K562 (cell line): ENCODE results near the gene FKBP2. TPM values are rescaled to one million over a fixed set of nuclear protein-coding genes. Genes with fewer than 3 reads are reported as not detected.

Experiments
- ARHGAP35 ChIP-seq: fragments of 450-650 bp; IDR thresholded peaks from 2 replicates; pipeline ENCODE4 v1.6.1; 2018; ENCODE audit not compliant: partially characterized antibody
- CEBPB ChIP-seq: fragments of 450-650 bp; IDR thresholded peaks from 2 replicates; pipeline ENCODE4 v1.6.1; 2016; ENCODE audit warnings: missing genetic modification characterization, missing compliant biosample characterization
- HDAC1 ChIP-seq, 2 experiments: fragments of 450-650 bp; IDR thresholded peaks; 2 replicates each; pipeline ENCODE4 v1.6.1; 2016 to 2017; ENCODE audit warnings: inconsistent platforms in 1 of 2, mild to moderate bottlenecking in 1 of 2, moderate library complexity in 1 of 2
- HDAC2 ChIP-seq: fragments of 450-650 bp; IDR thresholded peaks from 2 replicates; pipeline ENCODE4 v1.6.1; 2016; ENCODE audit warnings: mild to moderate bottlenecking
- ILK ChIP-seq: fragments of 450-650 bp; IDR thresholded peaks from 2 replicates; pipeline ENCODE4 v1.6.1; 2016; ENCODE audit warnings: missing genetic modification characterization, low read depth, mild to moderate bottlenecking, missing compliant biosample characterization, moderate library complexity, borderline replicate concordance
- NFXL1 ChIP-seq: fragments of 450-650 bp; formaldehyde crosslinking; IDR thresholded peaks from 2 replicates; pipeline ENCODE4 v1.4.0; 2021; ENCODE audit warnings: mild to moderate bottlenecking
- PCBP1 ChIP-seq: fragments of 200-400 bp; formaldehyde crosslinking; IDR thresholded peaks from 2 replicates; pipeline ENCODE4 v1.6.1; 2018; ENCODE audit warnings: mild to moderate bottlenecking, low read depth, low read length; ENCODE audit not compliant: poor library complexity, severe bottlenecking
- POLR2A ChIP-seq: fragments of 450-650 bp; conservative IDR thresholded peaks from 2 replicates; pipeline ENCODE4 v1.6.1; 2016
- PREB ChIP-seq: sonication (generic); formaldehyde crosslinking; IDR thresholded peaks from 2 replicates; pipeline ENCODE4 v1.8.1; 2023; ENCODE audit warnings: mild to moderate bottlenecking, missing genetic modification reagents
- TAF1 ChIP-seq: IDR thresholded peaks from 2 replicates; pipeline ENCODE4 v1.6.1; 2011; ENCODE audit warnings: mild to moderate bottlenecking, low read length, moderate library complexity; ENCODE audit not compliant: insufficient read depth, control insufficient read depth, severe bottlenecking; ENCODE audit errors: extremely low read depth
- TAL1 ChIP-seq: fragments of 450-650 bp; IDR thresholded peaks from 2 replicates; pipeline ENCODE4 v1.6.1; 2016; ENCODE audit warnings: mild to moderate bottlenecking
- TCF3 ChIP-seq: sonication (generic); formaldehyde crosslinking; IDR thresholded peaks from 2 replicates; pipeline ENCODE4 v1.4.0; 2020; ENCODE audit warnings: mild to moderate bottlenecking, missing genetic modification reagents
- TGIF2 ChIP-seq: sonication (generic); formaldehyde crosslinking; IDR thresholded peaks from 2 replicates; pipeline ENCODE4 v1.8.1; 2022; ENCODE audit warnings: mild to moderate bottlenecking, missing genetic modification reagents, moderate library complexity
- ZBTB2 ChIP-seq: fragments of 450-650 bp; IDR thresholded peaks from 2 replicates; pipeline ENCODE4 v1.6.1; 2016; ENCODE audit warnings: antibody characterized with exemption
- ZNF668 ChIP-seq: fragments of 250-450 bp; sonication (Bioruptor Pico); IDR thresholded peaks from 2 replicates; pipeline ENCODE4 v1.8.0; 2022; ENCODE audit warnings: mild to moderate bottlenecking, inconsistent platforms
- ZNF778 ChIP-seq: fragments of 450-650 bp; formaldehyde crosslinking; IDR thresholded peaks from 2 replicates; pipeline ENCODE4 v1.4.0; 2020; ENCODE audit warnings: mild to moderate bottlenecking, moderate library complexity
- polyA plus RNA-seq, 8 experiments: library from polyadenylated mRNA; depleted of rRNA in 4 of 8; stranded (reverse) in 5 of 8; unstranded in 3 of 8; fragments of >200 nt; fragmentation: Nextera tagmentation in 2 of 8; fragmentation: Illumina TruSeq in 1 of 8; extraction: Ambion mirVana in 2 of 8; extraction: Trizol in 1 of 8; gene quantifications; 2 replicates each; pipeline versions ENCODE4 v1.2.1 to v1.2.3, GENCODE V29; 2011 to 2014; ENCODE audit warnings: inconsistent platforms in 1 of 8, missing spikeins in 1 of 8
- total RNA-seq, 7 experiments: library from RNA; depleted of rRNA in 6 of 7; stranded (reverse); fragments of >200 nt in 6 of 7; fragmentation: Illumina TruSeq in 2 of 7; extraction: Trizol in 2 of 7; gene quantifications; 2 replicates each; pipeline versions ENCODE4 v1.2.1 to v1.2.3, GENCODE V29; 2011 to 2021; ENCODE audit warnings: low replicate concordance in 1 of 7
- TF ChIP-seq, protein P1 (sequence below), 2 experiments: fragments of 450-650 bp; conservative IDR thresholded peaks; 2 replicates each; pipeline ENCODE4 v1.6.1; 2017; ENCODE audit warnings: mild to moderate bottlenecking in 2 of 2, moderate library complexity in 2 of 2
- TF ChIP-seq, protein P2 (sequence below): fragments of 250-450 bp; sonication (Bioruptor Pico); IDR thresholded peaks from 2 replicates; pipeline ENCODE4 v1.4.0; 2020; ENCODE audit warnings: borderline replicate concordance
- TF ChIP-seq, protein P3 (sequence below): fragments of 450-650 bp; IDR thresholded peaks from 2 replicates; pipeline ENCODE4 v1.6.1; 2017; ENCODE audit warnings: mild to moderate bottlenecking, moderate library complexity
- TF ChIP-seq, protein P4 (sequence below): fragments of 450-650 bp; formaldehyde crosslinking; IDR thresholded peaks from 2 replicates; pipeline ENCODE4 v1.4.0; 2020; ENCODE audit warnings: mild to moderate bottlenecking

Gene FKBP2
- total and polyA plus RNA-seq, 9 of the 15 experiments (the other 6 are each of a cell fraction or from before 2014, with no cell fraction given): 3.5 to 151 (median 58.1) TPM

- TF ChIP-seq CEBPB (tag): no peak
- no peak for TF ChIP-seq ZNF778 (CRISPR knock-in tag)
- TF ChIP-seq ILK: no peak
- TF ChIP-seq, protein P1, sequence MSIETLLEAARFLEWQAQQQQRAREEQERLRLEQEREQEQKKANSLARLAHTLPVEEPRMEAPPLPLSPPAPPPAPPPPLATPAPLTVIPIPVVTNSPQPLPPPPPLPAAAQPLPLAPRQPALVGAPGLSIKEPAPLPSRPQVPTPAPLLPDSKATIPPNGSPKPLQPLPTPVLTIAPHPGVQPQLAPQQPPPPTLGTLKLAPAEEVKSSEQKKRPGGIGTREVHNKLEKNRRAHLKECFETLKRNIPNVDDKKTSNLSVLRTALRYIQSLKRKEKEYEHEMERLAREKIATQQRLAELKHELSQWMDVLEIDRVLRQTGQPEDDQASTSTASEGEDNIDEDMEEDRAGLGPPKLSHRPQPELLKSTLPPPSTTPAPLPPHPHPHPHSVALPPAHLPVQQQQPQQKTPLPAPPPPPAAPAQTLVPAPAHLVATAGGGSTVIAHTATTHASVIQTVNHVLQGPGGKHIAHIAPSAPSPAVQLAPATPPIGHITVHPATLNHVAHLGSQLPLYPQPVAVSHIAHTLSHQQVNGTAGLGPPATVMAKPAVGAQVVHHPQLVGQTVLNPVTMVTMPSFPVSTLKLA (conservative IDR thresholded peaks at IDR 0.05): peak in 1 of 2 experiments; percentile 52; a peak in 1 of 4 replicates
- TF ChIP-seq TAF1: no peak
- TF ChIP-seq, protein P2, sequence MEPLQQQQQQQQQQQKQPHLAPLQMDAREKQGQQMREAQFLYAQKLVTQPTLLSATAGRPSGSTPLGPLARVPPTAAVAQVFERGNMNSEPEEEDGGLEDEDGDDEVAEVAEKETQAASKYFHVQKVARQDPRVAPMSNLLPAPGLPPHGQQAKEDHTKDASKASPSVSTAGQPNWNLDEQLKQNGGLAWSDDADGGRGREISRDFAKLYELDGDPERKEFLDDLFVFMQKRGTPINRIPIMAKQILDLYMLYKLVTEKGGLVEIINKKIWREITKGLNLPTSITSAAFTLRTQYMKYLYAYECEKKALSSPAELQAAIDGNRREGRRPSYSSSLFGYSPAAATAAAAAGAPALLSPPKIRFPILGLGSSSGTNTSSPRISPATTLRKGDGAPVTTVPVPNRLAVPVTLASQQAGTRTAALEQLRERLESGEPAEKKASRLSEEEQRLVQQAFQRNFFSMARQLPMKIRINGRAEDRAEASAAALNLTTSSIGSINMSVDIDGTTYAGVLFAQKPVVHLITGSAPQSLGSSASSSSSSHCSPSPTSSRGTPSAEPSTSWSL (CRISPR knock-in tag): no peak
- no peak for TF ChIP-seq HDAC2
- TF ChIP-seq TCF3 (CRISPR knock-in tag): peak; percentile 29; the same call in 1 of the 2 replicates
- TF ChIP-seq, protein P3, sequence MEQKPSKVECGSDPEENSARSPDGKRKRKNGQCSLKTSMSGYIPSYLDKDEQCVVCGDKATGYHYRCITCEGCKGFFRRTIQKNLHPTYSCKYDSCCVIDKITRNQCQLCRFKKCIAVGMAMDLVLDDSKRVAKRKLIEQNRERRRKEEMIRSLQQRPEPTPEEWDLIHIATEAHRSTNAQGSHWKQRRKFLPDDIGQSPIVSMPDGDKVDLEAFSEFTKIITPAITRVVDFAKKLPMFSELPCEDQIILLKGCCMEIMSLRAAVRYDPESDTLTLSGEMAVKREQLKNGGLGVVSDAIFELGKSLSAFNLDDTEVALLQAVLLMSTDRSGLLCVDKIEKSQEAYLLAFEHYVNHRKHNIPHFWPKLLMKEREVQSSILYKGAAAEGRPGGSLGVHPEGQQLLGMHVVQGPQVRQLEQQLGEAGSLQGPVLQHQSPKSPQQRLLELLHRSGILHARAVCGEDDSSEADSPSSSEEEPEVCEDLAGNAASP: no peak
- TF ChIP-seq, protein P4, sequence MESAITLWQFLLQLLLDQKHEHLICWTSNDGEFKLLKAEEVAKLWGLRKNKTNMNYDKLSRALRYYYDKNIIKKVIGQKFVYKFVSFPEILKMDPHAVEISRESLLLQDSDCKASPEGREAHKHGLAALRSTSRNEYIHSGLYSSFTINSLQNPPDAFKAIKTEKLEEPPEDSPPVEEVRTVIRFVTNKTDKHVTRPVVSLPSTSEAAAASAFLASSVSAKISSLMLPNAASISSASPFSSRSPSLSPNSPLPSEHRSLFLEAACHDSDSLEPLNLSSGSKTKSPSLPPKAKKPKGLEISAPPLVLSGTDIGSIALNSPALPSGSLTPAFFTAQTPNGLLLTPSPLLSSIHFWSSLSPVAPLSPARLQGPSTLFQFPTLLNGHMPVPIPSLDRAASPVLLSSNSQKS (CRISPR knock-in tag): no peak
- TF ChIP-seq NFXL1 (CRISPR knock-in tag): no peak
- TF ChIP-seq TAL1: no peak
- TF ChIP-seq ARHGAP35: no peak
- no peak for TF ChIP-seq PREB (CRISPR knock-in tag)
- no peak for TF ChIP-seq TGIF2
- no peak for TF ChIP-seq ZBTB2
- TF ChIP-seq POLR2A: peak; percentile 56; the same call in 1 of the 2 replicates
- TF ChIP-seq PCBP1: no peak
- no peak for TF ChIP-seq ZNF668 (CRISPR knock-in tag)
- TF ChIP-seq HDAC1 (IDR thresholded peaks at IDR 0.05): 0 out of 4 replicates have a peak, but pooled peaks of 1 of the 2 experiments have one; percentile 6
Observed at GRCh38 chr11:64204464-64204989, 36.4 kb upstream of the FKBP2 start (continued).
